Measurements from ENCODE around the gene PTGR3.

PTGR3 gene

DNA sequence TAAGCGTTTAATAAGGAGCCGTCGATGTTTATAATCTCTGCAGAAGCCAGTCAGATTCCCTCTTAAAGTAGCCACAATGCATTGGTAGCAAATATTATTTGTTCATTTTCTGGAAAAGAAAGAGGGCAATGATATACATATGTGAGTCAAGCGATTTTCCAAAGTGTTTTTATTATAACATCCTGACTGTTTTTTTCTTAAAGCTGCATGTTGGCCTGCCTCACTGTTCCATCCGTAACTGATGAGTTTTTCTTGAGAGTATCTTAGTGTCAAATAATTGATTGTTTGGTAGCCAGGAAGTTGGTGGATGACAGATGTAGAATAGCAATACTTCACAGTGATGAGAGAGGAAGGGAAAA lies 5.4 kb upstream of the PTGR3 start:
- no peak for DNase-seq

DNA sequence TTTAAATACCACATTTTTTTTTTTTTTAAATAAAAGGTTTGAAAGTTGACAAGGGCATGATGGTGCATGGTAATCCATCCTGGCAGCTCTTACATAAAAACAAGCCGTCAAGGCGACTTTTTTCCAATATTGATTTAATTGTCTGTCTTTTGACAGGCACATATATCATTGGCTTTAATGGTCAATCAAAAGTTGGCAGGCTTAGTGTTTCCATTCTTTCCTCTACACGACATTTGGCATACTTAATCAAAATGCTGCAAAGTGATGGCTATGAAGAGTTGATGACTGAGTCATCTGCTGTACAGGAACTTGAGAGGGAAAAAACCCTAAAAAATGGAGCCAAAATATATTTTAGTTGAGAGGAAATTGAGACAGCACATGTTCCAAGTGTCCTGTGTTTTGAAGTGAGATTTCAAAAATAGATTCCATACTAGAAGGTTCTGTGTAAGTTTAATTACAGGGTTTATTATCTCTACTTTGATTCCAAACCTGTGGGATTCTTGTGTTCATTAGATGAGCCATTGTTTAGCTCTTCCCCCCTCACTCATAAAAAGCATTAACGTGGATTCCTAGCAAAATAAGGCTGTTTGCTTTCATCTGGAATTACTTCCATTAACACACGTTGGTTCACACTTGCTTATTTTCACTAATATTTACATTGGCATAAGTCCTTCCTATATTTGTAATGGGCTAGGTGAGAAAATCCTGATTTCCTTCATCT lies 4.8 kb upstream of the PTGR3 start:
- no peak for DNase-seq

DNA sequence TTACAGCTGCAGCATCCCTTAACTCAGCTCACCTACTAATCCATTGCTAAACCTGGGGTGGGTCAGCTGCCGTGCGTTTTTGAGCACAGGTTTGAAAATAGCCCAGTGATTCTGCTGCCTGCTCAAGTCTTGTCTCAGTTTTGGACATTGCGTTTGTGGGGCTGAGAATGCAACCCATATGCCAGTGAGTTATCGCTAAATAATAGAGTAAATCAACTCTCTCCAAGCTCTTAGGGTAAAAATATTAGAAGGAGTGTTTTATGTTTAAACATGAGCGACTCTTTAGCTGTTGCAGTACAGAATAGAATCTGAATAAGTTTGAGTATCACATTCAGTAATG lies 3.8 kb upstream of the PTGR3 start:
- no peak for DNase-seq

- peak; percentile 45 for DNase-seq
Observed at GRCh38 chr18:75211953-75212750, 3.2 kb upstream of the PTGR3 start.

- peak; percentile 25 for DNase-seq
Observed at GRCh38 chr18:75211626-75211952, 2.6 kb upstream of the PTGR3 start.

DNA sequence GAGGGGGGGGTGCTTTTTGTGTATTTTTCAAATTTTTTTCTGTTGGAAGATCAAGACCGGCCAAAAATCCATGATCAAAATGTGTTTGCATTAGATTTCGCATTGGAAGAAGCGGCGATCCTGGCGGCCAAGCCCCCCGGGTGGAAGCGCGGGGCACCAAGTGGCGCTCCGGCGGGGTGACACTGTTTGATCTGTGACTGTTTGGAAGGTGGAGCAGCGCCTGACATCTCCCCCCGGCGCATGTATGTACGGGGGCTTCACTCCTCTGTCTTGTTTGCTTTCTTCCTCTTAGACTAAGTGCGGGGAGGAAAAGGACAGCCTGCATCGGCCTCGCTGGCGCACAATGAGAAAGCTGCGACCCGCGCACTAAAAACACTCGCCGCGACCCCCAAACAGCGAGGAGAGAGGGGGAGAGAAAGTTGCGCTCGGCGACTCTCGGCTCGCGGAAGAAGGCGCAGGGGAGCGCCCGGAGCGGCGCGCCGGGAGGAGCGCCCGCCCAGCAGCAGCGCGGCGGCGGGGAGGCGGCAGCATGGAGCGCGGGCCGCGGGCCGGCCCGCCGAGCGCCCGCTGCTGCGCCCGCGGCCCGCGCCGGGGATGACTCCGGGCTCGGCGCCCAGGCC lies 2.2 kb upstream of the PTGR3 start:
- DNase-seq, result peak; percentile 39

DNA sequence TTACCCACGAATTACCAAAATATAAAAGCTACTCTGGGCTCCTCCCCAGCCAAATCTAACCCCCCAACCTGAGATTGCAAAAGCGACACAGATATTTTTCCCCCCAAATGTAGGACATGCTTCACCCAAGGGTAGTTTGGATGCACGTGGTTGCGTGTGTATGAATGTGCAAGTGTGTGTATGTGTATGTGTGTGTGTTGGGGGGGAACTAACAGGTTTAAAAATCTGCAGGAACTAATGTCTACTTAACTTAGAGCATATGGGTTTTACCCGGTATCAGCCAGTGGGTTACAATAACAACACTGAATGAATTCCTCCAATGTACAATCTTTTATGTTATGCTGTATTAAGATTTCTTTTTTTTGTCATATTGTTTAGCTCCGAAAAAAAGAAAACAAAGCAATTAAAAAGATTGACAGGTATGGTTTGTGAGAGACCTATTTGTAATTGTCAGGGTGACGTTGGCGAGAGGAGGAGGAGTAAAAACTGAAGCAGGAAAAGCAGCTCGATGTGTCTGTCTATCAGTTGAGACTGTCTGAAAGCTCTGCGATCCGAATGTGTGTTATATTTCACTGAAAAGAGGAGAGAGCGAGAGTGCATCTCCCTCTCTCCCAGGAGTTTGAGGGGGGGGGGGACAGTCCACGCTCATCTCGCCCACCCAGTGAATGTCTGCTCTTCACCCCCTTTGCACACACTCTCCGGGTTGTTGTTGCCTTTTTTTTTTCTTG lies 1.5 kb upstream of the PTGR3 start, which contains the start of gene TSHZ1:
Gene TSHZ1, plus strand, starts transcription at position 524 of the 728 bp plus-strand sequence. CDS start 1,080 bp downstream, outside the sequence.
- peak; percentile 49 for DNase-seq

DNA sequence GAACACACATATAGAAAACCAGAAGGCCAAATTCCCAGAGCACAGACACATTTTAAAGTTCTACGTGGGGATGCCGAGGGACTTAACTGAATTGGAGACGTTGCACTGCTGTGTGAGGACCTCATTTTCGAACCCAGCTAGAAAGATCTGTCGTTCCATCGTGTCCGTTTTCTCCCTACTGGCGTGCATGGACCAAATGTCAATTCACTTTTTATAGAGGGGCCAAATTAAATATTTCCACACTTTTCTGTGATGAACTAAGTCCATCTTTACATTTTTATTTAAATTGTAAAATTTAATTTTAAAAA lies 966 bp upstream of the PTGR3 start:
- no peak for DNase-seq

DNA sequence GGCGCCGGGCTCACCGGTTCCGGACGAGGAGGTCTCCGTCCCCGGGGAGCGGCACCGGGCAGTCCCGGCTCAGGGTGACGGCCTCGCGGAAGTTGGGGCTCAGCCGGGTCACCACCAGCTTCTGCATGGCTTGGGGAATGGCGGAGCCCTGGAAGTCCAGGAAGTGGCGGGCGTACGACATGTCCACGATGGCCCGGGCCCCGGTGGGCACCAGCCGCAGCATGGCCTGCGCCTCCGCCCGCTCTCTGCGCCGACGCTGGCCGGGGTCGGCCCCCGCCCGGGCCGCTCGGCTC lies 157 bp downstream of the PTGR3 start:
- DNase-seq, result no peak

DNA sequence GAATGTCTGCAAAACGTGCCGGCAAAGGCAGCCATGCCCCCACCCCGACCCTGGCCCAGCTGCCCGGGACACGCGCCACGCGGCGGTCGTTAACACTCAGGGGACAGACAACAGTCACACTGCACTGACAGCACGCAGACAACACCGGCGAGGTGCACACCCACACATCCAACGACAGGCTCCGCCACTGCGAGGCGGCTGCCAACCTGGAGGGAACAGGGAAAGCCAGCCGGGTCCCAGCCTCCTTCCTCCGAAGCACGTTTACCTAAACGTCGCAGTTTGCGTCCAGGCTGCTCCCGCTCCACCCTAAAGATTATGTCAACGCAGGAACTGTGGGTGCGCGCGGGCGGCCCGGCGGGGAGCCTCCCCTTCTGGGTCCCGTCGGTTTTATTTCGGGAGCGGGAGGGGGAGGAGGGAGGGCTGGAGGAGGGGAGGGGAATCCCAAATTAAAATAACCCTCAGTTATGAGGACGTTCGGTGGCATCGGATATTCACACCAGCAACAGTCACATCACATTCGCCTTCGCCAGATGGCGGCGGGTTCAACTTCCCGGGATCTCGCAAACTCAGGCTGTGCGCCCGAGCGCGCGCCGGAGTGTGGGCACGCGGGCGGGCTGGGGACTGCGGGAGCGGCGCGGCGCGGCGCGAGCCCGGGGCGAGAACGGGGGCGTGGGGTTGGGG lies 644 bp downstream of the PTGR3 start:
- DNase-seq, result peak; percentile 51

GRCh38 chr18:75207310-75208154 lies 1.4 kb downstream of the PTGR3 start:
- DNase-seq, result peak; percentile 47

GRCh38 chr18:75206452-75207309 lies 2.3 kb downstream of the PTGR3 start:
- DNase-seq, result no peak

DNA sequence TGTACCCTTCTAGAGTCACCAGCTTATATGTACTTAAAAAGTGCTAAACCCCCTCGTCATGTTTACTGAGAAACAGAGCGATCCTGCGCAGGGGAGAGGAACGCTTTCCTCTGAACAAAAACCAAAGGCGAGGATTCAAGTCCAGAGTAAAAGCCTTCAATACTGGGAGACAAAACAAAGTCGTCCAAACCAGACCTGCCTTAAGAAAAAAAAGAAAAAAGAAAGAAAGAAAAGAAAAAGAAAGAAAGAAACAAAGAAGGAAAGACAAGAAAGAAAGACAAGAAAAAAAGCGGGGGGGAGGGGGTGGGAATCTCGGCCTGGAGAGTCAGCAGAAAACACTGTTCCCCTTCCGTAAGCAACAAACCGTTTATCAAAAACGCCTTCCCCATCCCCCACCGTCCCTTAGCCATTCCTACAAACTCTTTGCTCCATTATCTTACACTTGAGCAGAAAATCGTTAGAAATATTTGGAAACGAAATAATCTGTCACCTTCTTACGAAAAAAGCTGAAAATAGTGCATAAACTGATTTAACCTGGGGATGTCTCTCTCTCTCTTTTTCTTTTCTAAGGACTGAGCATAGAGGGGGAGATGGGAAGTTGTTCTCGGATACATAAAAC lies 3.3 kb downstream of the PTGR3 start:
- DNase-seq, result no peak

DNA sequence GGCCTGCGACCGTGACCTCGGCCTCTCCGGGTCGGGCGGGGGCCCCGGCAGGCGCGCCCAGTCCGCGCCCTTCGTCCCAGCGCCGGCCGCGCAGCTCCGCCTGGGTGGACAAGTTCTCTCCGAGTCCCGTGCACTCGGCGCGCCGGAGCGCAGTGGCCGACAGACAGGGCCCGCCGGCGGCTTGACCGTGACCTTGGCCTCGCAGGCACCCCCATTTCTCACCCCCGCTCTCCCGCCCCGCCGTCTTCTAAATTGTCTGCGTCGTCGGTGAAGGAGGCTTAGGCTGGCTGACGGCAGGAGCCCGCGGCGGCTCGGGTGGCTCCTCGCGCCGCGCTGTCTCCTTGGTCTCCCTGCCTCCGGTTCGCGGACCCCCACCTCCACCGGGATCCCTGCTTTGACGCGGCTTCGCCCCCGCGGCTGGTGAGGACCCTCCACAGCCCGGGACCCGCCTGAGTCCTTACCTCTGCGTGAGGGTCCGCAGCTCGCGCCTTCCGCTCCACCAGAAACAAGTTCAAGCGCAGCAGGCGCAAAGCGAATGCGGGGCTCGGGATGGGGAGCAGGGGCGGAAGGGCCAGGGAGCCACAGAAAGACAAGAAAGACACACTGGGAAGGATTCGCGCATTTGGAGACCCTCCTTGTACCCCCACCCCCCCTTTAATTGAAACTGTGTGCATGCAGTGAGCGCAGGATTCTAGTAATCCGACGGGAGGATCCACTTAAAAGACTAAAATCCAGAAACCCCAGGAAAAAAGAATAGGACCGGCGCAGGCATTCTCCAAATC lies 4.0 kb downstream of the PTGR3 start:
- DNase-seq, result no peak

- DNase-seq, result no peak
Observed at GRCh38 chr18:75204269-75204731, 4.6 kb downstream of the PTGR3 start.

DNA sequence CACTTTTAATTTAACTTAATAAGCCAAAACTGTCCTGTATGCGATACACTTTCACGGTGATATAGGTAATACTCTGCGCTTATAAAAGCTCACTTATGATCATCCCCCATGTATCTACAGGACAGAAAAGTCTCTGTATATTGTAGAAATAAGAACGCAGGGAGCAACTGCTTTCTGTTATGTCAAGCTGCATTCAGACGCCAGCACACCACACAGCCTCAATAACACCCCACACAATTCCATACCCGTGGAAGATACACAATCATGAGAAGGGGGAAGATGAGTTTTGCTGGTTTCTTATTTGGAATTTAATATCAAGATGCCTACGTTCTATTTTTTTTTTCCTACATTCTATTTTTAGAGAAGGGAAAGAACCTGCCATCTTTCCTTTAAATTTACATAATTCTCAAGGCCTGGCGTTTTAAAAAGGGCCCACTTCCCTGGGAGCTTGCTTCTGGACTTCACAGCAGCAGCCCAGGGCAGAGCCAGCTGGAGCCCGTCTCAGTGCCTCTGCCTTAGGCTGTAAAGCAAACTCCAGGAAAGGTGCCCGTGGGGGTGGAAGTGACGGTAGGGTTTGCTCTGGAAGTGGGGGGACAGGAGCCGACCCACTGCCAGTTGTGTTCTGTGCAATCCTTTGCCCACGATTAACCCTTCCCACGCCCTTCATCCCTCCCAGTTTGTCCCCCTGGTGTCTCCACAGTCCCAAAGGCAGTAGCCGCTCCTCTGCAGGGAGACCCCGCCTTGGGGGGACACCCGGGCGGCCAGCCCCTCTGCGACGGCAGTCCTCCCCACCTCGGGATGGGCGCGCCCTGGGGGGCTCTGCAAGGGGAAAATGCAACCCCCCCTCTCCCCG lies 5.3 kb downstream of the PTGR3 start:
- no peak for DNase-seq

- no peak for DNase-seq
Observed at GRCh38 chr18:75202696-75203365, 6.1 kb downstream of the PTGR3 start.
